ENCODE measurements around the gene IZUMO4.
A peak's percentile ranks its signal among the peaks of the same experiment; 100 is the strongest.
"Not testable (repeated sequence)": the region's sequence is repeated elsewhere in the genome, so short reads cannot be mapped to it uniquely, and the experiment has no call there.

Gene IZUMO4

GRCh38 chr19:2080336-2080988 lies 16.3 kb upstream of the IZUMO4 start:
- DNase-seq (ENCODE audit: low read depth in 2 of 3, low spot score in 1 of 3), result no peak

DNA sequence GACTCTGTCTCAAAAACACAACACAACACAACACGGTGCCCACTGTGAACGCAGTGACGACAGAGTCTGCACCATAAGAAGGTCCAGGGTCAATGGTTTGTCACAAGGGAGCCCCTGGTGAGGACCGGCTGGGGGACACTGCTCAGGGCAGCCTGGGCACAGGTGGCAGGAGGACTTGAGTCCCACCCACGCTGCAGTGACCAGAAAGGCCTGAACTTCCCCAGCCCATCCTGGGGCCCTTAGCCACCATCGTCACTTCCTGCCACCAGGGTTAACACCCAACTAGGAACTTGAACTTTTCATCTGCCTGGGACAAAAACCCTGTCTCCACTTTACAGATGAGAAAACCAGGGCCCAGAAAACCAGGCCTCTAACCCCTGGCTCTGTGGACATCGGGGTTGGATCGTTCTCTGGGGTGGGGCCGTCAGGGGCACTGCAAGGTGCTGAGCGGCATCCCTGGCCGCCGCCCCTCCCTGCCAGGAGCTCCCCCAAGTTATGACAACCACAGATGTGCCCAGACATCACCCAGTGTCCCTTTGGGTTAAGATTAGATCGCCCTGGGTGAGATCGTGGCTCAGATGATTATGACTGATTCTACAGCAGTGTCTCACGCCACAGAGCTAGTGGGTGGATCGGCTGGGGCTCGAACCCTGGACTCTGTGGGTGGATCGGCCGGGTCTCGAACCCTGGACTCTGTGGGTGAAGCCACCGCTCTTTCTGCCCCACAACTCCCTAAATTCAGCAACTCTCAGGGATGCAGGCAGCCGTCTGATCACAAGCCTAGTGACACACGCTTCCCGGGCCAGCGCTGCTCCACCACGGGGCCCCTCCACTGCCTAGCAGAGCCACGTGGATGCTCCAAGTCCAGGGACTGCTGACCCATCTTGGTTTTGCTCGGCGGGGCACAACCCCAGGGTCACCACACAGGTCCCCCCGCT lies 14.6 kb upstream of the IZUMO4 start:
- DNase-seq (ENCODE audit: low read depth in 2 of 3, low spot score in 1 of 3), result no peak

DNA sequence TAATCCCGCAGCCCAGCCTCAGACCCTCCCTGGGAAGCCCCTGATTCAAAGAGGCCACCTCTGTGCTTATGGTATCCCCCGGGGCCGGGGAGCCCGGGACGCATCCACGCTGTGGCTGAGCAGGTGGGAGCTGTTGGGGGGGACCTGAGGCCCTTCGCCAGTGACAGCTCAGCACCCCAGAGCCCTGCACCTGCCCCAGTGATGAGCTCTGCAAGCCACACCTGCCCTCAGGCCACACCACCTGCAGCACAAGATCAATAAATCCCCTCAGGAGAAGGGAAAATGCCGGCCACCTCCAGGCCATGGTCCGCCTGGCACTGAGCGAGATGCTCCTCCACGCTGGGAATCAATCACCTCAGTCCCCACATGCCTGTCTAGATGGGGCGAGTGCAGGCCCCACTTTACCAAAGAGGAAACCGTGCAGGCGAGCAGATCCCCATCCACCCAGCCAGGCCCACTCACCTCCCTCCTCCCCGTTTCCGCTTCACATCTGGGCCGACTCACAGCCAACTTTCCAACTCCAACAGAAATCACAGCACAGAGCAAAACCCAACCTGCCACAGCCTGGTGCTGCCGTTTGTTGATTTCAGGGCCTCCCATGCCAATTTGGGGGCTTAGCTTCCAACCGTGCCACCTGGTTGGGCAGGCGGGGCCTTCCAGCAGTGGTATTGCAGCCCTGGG lies 13.4 kb upstream of the IZUMO4 start:
- DNase-seq (ENCODE audit: low read depth in 2 of 3, low spot score in 1 of 3), result peak in 1 of 3 donors; percentile 44

DNA sequence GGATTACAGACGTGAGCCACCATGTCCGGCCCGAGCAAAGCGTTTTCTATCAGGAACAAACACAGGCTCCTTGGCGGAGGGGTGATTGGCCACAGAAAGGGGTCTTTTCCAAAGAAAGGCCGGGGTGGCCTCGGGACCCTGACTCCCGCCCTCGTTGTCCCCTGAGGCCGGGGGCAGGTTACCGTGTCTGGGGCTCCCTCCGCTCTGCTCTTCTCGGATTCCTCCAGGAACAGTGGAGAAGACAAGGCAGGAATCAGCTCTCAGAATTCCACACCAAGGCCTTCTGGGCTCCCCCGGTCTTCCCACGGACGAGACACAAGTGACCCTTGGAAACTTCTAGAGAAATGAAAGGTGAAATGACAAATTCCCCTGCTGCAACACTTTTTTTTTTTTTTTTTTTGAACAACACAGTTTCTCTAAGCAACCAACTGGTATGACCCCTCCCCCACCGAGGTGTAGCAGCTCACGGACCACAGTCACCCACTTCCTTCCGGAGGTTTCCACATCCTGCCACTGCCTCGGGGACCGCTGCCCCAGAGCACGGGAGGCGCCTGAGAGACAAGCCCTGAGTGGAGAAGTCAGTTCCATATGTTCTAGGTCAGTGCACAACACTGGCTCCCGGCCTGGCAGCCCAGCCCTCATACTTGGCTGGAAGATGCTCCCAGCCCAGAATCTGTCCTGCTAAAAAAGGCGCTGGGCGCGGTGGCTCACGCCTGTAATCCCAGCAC lies 11.6 kb upstream of the IZUMO4 start:
- DNase-seq (ENCODE audit: low read depth in 2 of 3, low spot score in 1 of 3), result peak; percentile 89 to 91 (median 90)

DNA sequence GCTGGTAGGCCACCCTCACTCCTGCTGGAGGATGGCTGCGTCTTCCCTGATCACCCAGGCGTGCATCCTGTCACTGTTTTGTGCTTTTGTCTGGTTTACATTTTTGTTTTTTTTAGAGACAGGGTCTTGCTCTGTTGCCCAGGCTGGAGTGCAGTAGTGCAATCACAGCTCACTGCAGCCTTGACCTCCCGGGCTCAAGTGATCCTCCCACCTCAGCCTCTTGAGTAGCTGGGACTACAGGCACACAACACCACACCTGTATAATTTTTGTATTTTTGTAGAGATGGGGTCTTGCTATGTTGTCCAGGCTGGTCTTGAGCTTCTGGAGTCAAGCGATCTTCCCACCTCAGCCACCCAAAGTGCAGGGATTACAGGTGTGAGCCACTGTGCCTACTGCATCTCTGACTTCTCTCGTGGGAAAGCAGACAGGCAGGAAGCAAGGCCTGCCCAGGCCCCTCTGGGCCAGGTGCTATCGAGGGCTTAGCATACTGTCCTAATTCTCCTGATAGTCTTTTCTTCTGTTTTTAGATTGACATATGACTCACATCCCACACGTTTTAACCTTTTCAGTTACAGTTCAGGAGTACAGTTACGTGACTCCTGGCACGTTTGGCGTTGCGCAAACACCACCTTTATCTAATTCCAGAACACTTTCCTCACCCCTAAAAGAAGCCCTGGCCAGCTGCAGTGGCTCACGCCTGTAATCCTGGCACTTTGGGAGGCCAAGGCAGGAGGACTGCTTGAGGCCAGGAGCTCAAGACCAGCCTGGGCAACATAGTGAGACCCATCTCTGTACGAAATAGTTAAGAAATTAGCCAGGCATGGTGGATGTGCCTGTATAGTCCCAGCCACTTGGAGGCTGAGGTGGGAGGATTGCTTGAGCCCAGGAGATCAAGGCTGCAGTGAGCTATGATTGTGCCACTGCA lies 9.8 kb upstream of the IZUMO4 start:
- DNase-seq (ENCODE audit: low read depth in 2 of 3, low spot score in 1 of 3), result peak in 1 of 3 donors; percentile 57

GRCh38 chr19:2087621-2088100 lies 9.1 kb upstream of the IZUMO4 start:
- no peak for DNase-seq (ENCODE audit: low read depth in 2 of 3, low spot score in 1 of 3)

DNA sequence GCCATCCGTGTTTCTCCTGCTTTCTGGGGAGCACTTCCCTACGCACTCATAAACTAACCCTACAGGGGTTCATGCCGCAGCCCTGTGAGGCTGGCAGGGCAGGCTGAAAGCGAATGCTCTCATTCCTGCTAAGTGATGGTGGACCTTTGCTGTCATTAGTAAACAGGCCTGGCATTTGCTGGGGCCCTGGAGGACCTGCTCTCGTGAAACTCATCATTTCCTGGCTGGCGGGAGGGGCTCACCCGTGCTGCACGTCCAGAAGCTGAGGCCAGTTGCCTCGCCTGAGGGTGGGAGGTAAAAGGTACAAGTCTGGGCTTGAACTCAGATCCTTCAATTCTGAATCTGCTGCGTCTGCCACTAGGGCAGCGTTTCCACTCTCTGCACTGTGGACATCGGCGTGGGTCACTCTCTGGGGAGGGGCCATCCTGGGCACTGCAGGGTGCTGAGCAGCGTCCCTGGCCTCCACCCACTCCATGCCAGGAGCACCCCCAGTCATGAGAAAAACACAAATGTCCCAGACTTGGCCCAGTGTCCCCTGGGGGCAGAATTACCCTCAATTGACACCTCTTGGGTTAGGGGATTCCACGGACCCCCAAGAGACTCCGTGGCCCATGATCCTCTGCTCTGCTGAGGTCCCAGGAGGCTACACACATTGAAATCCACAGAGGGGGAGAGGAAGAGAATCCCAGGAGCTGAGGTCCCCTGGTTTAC lies 7.6 kb upstream of the IZUMO4 start:
- no peak for DNase-seq (ENCODE audit: low read depth in 2 of 3, low spot score in 1 of 3)

GRCh38 chr19:2089727-2090053 lies 7.0 kb upstream of the IZUMO4 start:
- DNase-seq (ENCODE audit: low read depth in 2 of 3, low spot score in 1 of 3), result no peak

GRCh38 chr19:2091926-2092525 lies 4.7 kb upstream of the IZUMO4 start:
- not testable (repeated sequence) for DNase-seq (ENCODE audit: low read depth in 2 of 3, low spot score in 1 of 3)

DNA sequence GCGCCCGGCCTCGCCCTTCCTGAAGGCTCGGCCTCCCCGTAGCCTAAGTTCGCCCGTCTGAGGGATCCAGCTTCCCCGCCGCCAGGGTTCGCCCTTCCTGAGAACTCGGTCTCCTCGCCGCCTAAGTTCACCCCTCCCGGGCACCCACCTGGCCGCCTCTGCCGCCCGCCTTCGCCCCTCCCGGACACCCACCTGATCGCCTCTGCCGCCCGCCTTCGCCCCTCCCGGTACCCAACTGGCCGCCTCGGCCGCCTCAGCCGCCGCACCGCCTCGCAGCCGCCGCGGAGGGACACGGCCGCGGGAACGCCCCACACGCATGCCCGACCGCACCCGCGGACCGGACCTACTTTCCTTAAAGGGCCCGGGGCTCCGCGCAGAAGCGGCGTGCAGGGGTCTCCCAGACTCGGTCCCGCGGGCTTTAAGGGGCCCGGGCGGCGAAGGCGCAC lies 658 bp upstream of the IZUMO4 start, which contains the start of gene MOB3A:
Gene MOB3A (minus strand): TSS at position 293 of the 446 bp plus-strand sequence. CDS start 17,766 bp downstream, outside the sequence.
- DNase-seq (ENCODE audit: low read depth in 2 of 3, low spot score in 1 of 3), result peak in 2 of 3 donors; percentile 65 to 81

GRCh38 chr19:2097203-2097885 lies 629 bp downstream of the IZUMO4 start:
- no peak for DNase-seq (ENCODE audit: low read depth in 2 of 3, low spot score in 1 of 3)

DNA sequence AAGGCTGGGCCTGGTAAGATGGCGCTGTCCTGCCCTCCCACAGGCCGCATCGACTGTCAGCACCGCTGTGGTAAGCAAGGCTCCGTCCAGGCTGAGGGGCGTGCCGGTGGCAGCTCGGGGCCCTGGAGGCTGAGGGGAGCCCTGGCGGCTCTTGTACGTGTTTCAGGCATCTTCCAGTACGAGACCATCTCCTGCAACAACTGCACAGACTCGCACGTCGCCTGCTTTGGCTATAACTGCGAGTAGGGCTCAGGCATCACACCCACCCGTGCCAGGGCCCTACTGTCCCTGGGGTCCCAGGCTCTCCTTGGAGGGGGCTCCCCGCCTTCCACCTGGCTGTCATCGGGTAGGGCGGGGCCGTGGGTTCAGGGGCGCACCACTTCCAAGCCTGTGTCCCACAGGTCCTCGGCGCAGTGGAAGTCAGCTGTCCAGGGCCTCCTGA lies 1.2 kb downstream of the IZUMO4 start:
- no peak for DNase-seq (ENCODE audit: low read depth in 2 of 3, low spot score in 1 of 3)

DNA sequence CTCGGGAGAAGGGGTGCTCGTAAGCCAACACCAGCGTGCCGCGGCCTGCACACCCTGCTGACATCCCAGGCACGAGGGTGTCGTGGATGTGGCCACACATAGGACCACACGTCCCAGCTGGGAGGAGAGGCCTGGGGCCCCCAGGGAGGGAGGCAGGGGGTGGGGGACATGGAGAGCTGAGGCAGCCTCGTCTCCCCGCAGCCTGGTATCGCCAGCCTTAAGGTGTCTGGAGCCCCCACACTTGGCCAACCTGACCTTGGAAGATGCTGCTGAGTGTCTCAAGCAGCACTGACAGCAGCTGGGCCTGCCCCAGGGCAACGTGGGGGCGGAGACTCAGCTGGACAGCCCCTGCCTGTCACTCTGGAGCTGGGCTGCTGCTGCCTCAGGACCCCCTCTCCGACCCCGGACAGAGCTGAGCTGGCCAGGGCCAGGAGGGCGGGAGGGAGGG lies 2.4 kb downstream of the IZUMO4 start:
- no peak for DNase-seq (ENCODE audit: low read depth in 2 of 3, low spot score in 1 of 3)

DNA sequence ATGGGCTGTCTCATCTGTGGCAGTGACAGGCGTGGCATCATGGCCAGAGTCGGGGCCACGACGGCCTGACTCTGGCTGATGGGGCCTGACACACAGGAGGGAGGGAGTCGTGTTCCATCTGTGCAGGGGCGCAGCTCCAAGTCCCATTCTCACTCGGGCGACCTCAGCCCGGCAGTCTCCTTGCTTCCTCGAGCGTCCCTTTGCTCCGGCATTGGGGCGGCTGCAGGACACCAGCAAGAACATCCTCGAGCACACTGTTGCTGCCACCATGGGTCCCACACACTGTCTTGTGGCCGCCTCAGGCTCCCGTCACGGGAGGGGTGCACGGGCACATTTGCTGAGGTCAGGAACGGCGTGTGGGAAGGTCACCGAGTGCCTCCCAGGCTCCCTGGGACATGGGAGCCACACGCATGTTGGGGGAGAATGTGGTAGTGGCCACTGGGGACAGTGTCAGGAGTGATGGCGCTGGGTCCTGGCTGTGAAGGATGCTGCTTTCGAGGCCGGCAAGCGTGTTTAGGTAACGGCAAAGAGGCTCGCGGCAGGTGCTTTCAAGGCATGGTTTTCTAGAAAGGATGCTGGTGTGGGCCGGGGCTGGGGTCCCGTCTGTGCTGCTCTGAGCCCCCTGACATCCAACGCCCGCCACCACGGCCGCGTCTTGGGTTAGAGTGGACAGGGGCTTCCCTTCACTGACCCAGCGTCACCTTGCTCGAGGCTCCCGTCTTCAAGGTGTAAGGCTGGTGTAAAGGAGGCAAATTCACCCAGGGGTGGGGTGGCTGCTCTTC lies 3.4 kb downstream of the IZUMO4 start:
- no peak for DNase-seq (ENCODE audit: low read depth in 2 of 3, low spot score in 1 of 3)

DNA sequence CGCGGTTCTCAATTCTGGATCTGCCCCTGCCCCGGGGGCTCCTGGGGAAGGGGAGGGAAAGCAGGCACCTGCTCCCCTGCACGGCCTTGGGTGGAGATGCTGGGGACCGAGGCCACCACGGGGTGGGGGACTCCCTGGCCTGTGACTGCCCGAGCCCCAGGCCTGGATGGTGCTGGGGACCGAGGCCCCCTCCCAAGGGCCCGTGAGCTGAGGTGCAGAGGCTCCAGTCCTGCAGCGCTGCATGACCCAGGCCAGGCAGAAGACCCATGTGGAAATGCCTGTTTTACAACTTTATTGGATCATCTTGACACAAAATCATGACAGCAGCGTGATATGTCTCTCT lies 4.0 kb downstream of the IZUMO4 start:
- no peak for DNase-seq (ENCODE audit: low read depth in 2 of 3, low spot score in 1 of 3)

DNA sequence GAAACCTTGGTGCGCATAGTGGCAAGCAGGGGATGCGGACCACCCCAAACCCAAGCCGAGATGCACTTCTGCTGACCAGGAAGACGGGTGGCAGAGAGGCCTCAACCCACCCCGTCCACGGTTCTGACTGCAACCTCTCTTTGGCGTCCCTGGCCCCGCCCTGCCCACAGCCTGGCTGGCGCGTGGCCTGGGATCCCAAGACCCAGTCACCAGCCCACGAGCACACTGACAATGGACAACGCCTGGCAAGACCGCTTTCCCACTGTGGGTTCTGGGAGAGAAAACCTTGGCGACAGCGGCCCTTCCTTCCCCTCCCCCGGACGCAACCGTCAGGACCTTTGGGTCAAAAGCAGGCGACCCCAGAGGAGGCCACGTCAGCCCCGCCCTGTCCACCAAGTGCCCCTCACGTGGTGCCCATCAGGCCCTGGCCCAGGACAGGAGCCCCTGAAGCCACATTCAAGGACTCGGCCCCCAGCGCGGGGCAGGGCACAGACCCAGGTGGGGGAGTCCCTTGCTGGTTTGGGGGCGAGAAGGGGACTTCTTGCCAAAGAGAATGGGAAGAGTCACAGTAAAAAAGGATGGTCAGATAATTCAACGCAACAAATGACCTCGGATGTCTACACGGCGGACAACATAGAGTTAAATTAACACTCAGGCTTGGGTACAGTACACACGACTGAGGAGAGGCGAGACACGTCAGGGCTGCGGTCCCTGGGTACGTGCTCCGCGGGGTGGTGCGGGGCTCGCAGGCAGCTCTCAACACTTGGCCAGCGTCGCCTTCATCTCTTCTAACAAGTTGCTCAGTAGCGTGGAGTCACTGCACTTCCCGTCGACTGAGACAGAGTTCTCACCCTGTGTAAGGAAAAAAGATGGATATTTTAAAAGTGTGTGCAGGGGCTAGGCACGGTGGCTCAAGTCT lies 5.0 kb downstream of the IZUMO4 start:
- DNase-seq (ENCODE audit: low read depth in 2 of 3, low spot score in 1 of 3), result no peak
